ENCODE results near the gene CAPN15.
A peak's percentile ranks its signal among the peaks of the same experiment; 100 is the strongest.
"Not testable (repeated sequence)": the region's sequence is repeated elsewhere in the genome, so short reads cannot be mapped to it uniquely, and the experiment has no call there.

Gene CAPN15

DNA sequence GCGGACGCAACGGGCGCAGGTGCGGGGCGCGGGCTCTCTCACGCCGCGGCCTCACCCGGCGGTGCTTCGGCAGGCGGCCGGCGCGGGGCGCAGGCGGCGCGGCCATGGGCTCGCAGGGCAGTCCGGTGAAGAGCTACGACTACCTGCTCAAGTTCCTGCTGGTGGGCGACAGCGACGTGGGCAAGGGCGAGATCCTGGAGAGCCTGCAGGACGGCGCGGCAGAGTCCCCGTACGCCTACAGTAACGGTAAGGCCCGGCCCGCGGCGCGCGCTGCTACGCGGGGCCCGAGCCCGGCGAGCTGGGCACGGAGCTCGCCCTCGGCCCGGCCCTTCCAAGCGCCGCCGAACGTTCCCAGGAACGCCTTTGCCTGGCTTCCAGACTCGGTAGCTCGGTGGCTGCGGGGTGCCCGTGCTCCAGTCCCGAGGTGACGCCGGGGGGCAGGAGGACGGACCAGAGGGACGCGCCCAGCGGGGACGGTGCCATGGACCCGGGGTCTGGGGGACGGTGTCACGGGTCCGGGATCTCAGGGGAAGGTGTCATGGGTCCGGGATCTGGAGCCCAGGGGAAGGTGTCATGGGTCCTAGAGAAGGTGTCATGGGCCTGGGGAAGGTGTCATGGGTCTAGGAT, 62.8 kb downstream of the CAPN15 start:
- Histone ChIP-seq H3K9ac (ENCODE audit: low read depth, low read length) (peak overlapping the region; percentile 79), H3K36me3 (ENCODE audit: control insufficient read depth, insufficient read depth, low read length) (peaks cover 3% of the 10 kb centered on the region), H3K27me3 (ENCODE audit: control insufficient read depth, insufficient read depth, low read length) (peaks cover 21% of the 10 kb centered on the region), H3K4me1 (ENCODE audit: control insufficient read depth, insufficient read depth, low read length) (no peaks in the 10 kb centered on the region), H3K4me3 (ENCODE audit: low read depth, low read length) (peak overlapping the region; percentile 75), H3K9me3 (ENCODE audit: control insufficient read depth, insufficient read depth, low read length) (no peaks in the 10 kb centered on the region)

DNA sequence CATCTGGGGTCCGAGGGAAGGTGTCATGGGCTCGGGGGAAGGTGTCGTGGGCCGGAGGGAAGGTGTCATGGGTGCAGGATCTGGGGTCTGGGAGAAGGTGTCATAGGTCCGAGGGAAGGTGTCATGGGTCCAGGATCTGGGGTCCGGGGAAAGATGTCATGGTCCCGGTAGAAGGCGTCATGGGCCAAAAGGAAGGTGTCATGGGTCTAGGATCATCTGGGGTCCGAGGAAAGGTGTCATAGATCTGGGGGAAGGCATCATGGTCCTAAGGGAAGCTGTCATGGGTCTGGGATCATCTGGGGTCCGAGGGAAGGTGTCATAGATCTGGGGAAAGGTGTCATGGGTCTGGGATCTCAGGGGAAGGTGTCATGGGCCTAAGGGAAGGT, 63.3 kb downstream of the CAPN15 start:
- H3K4me1 ChIP-seq (ENCODE audit: control insufficient read depth, insufficient read depth, low read length), result no peaks in the 10 kb centered on the region
- peak overlapping the region; percentile 75 for H3K4me3 ChIP-seq (ENCODE audit: low read depth, low read length)
- H3K9ac ChIP-seq (ENCODE audit: low read depth, low read length), result peak overlapping the region; percentile 79
- peaks cover 3% of the 10 kb centered on the region for H3K36me3 ChIP-seq (ENCODE audit: control insufficient read depth, insufficient read depth, low read length)
- H3K9me3 ChIP-seq (ENCODE audit: control insufficient read depth, insufficient read depth, low read length), result no peaks in the 10 kb centered on the region
- H3K27me3 ChIP-seq (ENCODE audit: control insufficient read depth, insufficient read depth, low read length), result peaks cover 18% of the 10 kb centered on the region

DNA sequence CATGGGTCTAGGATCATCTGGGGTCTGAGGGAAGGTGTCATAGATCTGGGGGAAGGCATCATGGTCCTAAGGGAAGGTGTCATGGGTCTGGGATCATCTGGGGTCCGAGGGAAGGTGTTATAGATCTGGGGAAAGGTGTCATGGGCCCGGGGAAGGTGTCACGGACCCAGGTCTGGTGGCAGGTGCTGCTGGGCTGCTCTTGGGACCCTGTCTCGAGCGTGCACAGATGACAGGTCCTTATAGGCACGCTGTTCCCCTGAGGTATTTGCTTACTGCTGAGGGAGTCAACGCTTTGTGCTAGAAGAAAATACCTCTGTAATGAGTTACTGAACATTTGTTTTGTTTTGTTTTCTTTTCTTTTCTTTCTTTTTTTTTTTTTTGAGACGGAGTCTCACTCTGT, 63.7 kb downstream of the CAPN15 start:
- H3K4me1 ChIP-seq (ENCODE audit: control insufficient read depth, insufficient read depth, low read length), result no peaks in the 10 kb centered on the region
- H3K36me3 ChIP-seq (ENCODE audit: control insufficient read depth, insufficient read depth, low read length), result peaks cover 3% of the 10 kb centered on the region
- no peak overlapping the region for H3K9ac ChIP-seq (ENCODE audit: low read depth, low read length)
- peak overlapping the region; percentile 75 for H3K4me3 ChIP-seq (ENCODE audit: low read depth, low read length)
- H3K27me3 ChIP-seq (ENCODE audit: control insufficient read depth, insufficient read depth, low read length), result peaks cover 14% of the 10 kb centered on the region
- no peaks in the 10 kb centered on the region for H3K9me3 ChIP-seq (ENCODE audit: control insufficient read depth, insufficient read depth, low read length)

DNA sequence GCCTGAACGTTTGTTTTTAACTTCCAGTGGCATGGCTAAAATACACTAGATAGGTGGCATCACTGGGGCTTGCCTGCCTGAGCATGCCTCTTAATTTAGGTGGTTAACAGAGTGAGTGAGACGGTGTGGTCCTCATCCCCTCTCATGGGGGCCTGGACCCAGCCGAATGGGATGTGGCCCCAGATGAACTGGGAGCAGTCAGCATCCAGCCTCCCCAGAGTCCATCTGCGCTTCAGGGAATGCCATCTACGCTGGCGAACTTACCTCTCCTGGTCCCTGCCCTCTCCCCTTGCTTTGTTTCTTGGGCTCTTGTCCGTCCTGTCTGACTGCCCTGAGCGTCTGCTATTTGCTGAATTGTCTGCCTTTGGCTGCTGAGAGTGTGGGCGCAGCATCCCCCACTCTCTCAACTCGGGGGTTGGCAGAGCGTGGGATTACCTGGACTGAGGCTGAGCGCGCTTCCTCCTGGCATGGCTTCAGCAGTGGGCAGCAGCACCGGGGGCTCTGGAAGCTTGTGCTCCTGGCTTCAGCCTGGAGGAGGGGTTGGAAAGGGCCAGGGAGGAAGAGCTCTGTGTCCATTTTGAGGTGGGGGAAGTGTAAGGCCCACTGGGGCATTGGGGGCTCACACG, 64.5 kb downstream of the CAPN15 start:
- no peaks in the 10 kb centered on the region for H3K4me1 ChIP-seq (ENCODE audit: control insufficient read depth, insufficient read depth, low read length)
- no peak overlapping the region for H3K4me3 ChIP-seq (ENCODE audit: low read depth, low read length)
- H3K27me3 ChIP-seq (ENCODE audit: control insufficient read depth, insufficient read depth, low read length), result peaks cover 6% of the 10 kb centered on the region
- no peaks in the 10 kb centered on the region for H3K9me3 ChIP-seq (ENCODE audit: control insufficient read depth, insufficient read depth, low read length)
- H3K9ac ChIP-seq (ENCODE audit: low read depth, low read length), result no peak overlapping the region
- H3K36me3 ChIP-seq (ENCODE audit: control insufficient read depth, insufficient read depth, low read length), result peaks cover 3% of the 10 kb centered on the region

DNA sequence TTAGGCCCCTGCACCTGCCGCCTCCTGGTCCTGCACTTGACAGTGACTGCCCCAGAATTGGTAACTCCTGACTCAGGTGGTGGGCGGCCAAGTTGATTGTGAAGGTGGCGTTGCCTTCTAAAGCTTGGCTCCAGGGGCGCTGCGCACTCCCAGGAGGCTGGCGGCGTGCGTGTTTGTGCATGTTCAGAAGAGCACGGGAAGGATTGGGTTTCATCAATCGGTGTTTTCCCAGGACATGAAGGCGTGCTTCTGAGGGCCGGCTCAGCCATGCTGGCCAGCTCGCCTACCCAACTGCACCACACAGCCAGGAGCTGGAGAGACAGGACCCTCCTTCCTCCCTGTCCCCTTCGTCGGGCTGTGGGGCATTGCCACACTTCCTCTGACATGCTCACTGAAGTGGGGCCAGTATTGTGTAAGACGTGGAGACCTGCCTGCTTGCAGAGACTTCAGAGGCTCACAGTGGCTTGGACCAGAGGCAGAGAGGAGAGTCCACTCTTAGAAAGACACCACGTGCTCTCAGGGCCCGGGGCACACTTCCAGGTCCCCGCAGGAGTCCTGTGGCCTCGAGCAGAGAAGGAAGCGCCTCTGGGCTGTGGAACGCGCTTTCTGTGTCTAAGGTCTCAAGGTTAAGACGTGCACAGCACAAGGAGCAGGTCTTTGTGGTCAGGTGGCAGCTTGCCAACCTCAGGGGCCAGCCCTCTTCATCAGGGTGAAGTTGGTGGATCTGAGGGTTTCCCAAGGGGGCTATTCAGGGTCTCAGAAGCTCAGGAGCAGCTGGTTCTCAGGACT, 65.2 kb downstream of the CAPN15 start:
- H3K4me3 ChIP-seq (ENCODE audit: low read depth, low read length), result no peak overlapping the region
- peaks cover 3% of the 10 kb centered on the region for H3K36me3 ChIP-seq (ENCODE audit: control insufficient read depth, insufficient read depth, low read length)
- peaks cover 6% of the 10 kb centered on the region for H3K27me3 ChIP-seq (ENCODE audit: control insufficient read depth, insufficient read depth, low read length)
- H3K4me1 ChIP-seq (ENCODE audit: control insufficient read depth, insufficient read depth, low read length), result no peaks in the 10 kb centered on the region
- H3K9me3 ChIP-seq (ENCODE audit: control insufficient read depth, insufficient read depth, low read length), result no peaks in the 10 kb centered on the region
- H3K9ac ChIP-seq (ENCODE audit: low read depth, low read length), result no peak overlapping the region

DNA sequence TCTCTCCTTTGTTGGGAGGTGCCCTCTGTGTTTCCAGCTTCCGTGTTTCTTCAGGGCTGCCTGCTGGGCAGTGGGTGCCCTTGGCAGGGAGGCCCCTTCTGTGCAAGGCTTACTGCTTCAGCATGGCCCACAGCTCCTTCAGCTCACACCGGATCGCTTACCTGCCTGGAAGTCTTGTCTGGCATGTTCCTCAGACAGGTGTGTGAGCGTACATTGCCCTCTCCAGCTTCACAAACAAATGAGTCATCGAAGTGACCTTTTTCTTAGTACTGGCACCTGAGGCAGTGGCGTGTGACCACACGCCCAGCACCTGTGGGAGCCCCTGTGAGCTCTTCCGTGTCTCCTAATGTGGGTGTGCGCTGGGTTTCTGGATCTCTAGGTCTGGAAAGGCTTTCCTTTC, 65.9 kb downstream of the CAPN15 start:
- Histone ChIP-seq H3K9ac (ENCODE audit: low read depth, low read length) (no peak overlapping the region), H3K36me3 (ENCODE audit: control insufficient read depth, insufficient read depth, low read length) (peaks cover 3% of the 10 kb centered on the region), H3K27me3 (ENCODE audit: control insufficient read depth, insufficient read depth, low read length) (peaks cover 6% of the 10 kb centered on the region), H3K4me1 (ENCODE audit: control insufficient read depth, insufficient read depth, low read length) (no peaks in the 10 kb centered on the region), H3K9me3 (ENCODE audit: control insufficient read depth, insufficient read depth, low read length) (no peaks in the 10 kb centered on the region), H3K4me3 (ENCODE audit: low read depth, low read length) (no peak overlapping the region)

DNA sequence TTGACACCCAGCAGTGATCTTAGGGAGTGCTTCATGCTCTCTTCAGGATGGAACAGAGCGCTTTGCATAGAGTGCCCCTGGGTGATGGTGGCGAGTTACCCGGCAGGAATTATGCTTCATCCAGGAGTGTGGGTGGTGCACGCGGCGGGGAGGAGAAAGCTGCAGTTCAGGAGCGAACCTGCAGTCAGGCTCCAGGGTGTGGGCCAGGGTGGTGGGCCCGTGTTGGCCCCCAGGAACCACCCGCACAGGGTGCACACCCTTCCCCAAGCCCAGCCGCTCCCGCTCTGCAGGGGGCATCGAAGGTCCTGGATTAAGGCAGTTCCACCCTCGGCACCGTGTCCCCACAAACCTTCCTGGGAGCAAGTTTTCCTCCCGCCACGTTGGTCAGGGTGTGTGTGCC, 66.3 kb downstream of the CAPN15 start:
- Histone ChIP-seq H3K36me3 (ENCODE audit: control insufficient read depth, insufficient read depth, low read length) (peaks cover 3% of the 10 kb centered on the region), H3K9me3 (ENCODE audit: control insufficient read depth, insufficient read depth, low read length) (no peaks in the 10 kb centered on the region), H3K9ac (ENCODE audit: low read depth, low read length) (no peak overlapping the region)

DNA sequence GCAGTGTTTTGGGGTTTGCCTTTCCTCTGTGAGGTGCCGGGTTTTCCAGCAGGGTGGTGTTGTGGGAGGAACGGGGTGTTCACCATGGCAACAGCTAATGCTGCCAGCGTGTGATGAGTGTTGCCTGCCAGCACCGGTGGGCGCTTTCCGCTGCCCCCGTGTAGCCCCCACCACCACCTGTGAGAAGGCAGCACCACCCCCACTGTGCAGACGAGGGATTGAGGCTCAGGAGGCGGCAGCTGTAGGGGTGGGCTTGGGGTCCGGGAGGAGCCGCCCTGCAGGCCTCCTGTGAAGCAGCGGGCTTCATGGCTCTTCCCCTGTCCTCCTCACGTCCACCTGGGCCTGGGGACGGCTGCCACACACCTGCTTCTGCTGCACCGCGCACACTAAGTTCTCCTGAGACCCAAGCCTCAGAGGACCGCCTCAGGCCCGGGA, 67.6 kb downstream of the CAPN15 start:
- Histone ChIP-seq H3K36me3 (ENCODE audit: control insufficient read depth, insufficient read depth, low read length) (peaks cover 10% of the 10 kb centered on the region), H3K9ac (ENCODE audit: low read depth, low read length) (no peak overlapping the region), H3K9me3 (ENCODE audit: control insufficient read depth, insufficient read depth, low read length) (no peaks in the 10 kb centered on the region), H3K4me3 (ENCODE audit: low read depth, low read length) (no peak overlapping the region), H3K4me1 (ENCODE audit: control insufficient read depth, insufficient read depth, low read length) (no peaks in the 10 kb centered on the region), H3K27me3 (ENCODE audit: control insufficient read depth, insufficient read depth, low read length) (peaks cover 6% of the 10 kb centered on the region)

More for the DNA sequence above, 66.3 kb downstream of the CAPN15 start:
- peaks cover 6% of the 10 kb centered on the region for H3K27me3 ChIP-seq (ENCODE audit: control insufficient read depth, insufficient read depth, low read length)
- H3K4me1 ChIP-seq (ENCODE audit: control insufficient read depth, insufficient read depth, low read length), result no peaks in the 10 kb centered on the region
- no peak overlapping the region for H3K4me3 ChIP-seq (ENCODE audit: low read depth, low read length)

DNA sequence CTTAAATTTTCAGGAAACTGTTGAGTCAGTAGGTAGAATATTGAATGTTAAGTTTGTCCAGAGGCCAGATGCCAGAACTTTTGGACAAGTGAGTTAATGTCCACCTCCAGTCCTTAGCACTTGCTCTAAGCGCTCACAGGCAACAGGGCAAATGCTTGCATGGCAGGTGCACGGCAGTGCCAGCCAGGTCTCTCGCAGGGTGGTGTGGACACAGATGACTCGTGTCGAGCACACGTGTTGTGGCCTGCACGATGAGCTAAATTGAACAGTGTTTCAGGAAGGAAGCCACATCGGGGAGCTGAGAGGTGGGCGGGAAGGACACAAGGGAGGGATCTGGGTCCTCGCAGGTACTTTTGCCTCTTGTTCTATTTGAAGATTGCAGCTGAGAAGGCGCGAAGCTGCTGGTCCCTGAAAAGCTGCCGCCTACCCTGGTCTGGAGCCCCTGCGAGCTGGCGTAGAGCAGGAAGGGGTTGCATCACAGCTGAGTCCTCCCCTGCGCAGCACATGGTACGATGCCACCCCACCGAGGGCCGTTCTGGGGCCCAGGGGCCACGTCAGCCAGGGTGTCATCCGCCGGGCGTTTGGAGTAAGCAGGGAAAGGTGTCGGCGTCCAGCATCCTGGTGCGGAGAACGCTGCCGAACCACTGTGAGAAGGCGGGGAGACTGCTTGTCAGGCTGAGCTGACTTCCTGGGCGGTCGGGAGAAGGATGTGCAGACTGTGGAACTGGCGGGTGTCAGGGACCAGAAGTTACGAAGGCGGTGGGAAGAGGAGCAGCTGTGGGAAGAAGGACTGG, 68.6 kb downstream of the CAPN15 start:
- no peak overlapping the region for H3K4me3 ChIP-seq (ENCODE audit: low read depth, low read length)
- H3K36me3 ChIP-seq (ENCODE audit: control insufficient read depth, insufficient read depth, low read length), result peaks cover 10% of the 10 kb centered on the region
- H3K9ac ChIP-seq (ENCODE audit: low read depth, low read length), result no peak overlapping the region
- peaks cover under 1% of the 10 kb centered on the region for H3K27me3 ChIP-seq (ENCODE audit: control insufficient read depth, insufficient read depth, low read length)
- H3K9me3 ChIP-seq (ENCODE audit: control insufficient read depth, insufficient read depth, low read length), result no peaks in the 10 kb centered on the region
- H3K4me1 ChIP-seq (ENCODE audit: control insufficient read depth, insufficient read depth, low read length), result no peaks in the 10 kb centered on the region

DNA sequence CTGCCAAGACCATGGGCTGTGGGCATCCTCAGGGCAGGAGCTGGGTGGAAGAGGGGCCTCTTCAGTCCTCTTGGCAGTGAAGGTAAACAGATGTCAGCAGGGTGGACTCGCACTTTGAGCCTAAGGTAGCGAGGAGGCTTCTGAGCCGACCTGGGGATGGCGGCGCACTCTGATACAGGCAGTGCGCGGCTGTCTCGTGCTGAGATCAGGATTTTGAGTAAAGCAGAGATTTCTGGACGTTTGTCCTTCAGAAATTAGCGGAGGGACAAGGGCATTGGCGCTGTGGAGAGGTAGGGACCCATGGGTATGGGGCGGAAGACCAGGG, 69.2 kb downstream of the CAPN15 start:
- no peak overlapping the region for H3K4me3 ChIP-seq (ENCODE audit: low read depth, low read length)
- no peaks in the 10 kb centered on the region for H3K4me1 ChIP-seq (ENCODE audit: control insufficient read depth, insufficient read depth, low read length)
- no peaks in the 10 kb centered on the region for H3K9me3 ChIP-seq (ENCODE audit: control insufficient read depth, insufficient read depth, low read length)
- H3K27me3 ChIP-seq (ENCODE audit: control insufficient read depth, insufficient read depth, low read length), result no peaks in the 10 kb centered on the region
- H3K9ac ChIP-seq (ENCODE audit: low read depth, low read length), result no peak overlapping the region
- peaks cover 12% of the 10 kb centered on the region for H3K36me3 ChIP-seq (ENCODE audit: control insufficient read depth, insufficient read depth, low read length)

DNA sequence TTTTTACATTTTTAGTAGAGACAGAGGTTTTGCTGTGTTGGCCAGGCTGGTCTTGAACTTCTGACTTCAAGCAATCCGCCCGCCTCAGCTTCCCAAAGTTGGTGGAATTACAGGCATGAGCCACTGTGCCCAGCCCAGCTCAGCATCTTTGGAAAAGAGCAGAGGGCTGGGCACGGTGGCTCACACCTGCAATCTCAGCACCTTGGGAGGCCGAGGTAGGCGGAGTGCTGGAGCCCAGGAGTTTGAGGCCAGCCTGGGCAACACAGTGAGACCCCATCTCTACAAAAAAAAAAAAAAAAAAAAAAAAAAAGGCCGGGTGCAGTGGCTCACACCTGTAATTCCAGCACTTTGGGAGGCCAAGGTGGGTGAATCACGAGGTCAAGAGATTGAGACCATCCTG, 70.1 kb downstream of the CAPN15 start:
- not testable (repeated sequence) for H3K4me3 ChIP-seq (ENCODE audit: low read depth, low read length); H3K4me1 ChIP-seq (ENCODE audit: control insufficient read depth, insufficient read depth, low read length); H3K9me3 ChIP-seq (ENCODE audit: control insufficient read depth, insufficient read depth, low read length); H3K27me3 ChIP-seq (ENCODE audit: control insufficient read depth, insufficient read depth, low read length); H3K9ac ChIP-seq (ENCODE audit: low read depth, low read length)
- H3K36me3 ChIP-seq (ENCODE audit: control insufficient read depth, insufficient read depth, low read length), result peaks cover 12% of the 10 kb centered on the region
